Trophoblast cell (in vitro differentiated cells and primary cell): Measurements from ENCODE around the gene RNF150.

Experiments
- DNase-seq, 2 donors: peaks; one replicate each; pipeline ENCODE4 v3.0.0-alpha.2; 2016
- H2AFZ ChIP-seq: 2 replicates; pipeline ENCODE4 v1.6.1; 2013; ENCODE audit warnings: low read length, moderate library complexity, mild to moderate bottlenecking; ENCODE audit not compliant: insufficient read depth, poor library complexity
- H2AK5ac ChIP-seq: 2 replicates; pipeline ENCODE4 v1.6.1; 2013; ENCODE audit warnings: mild to moderate bottlenecking, low read length
- H2BK120ac ChIP-seq: 2 replicates; pipeline ENCODE4 v1.6.1; 2013; ENCODE audit warnings: low read length, mild to moderate bottlenecking, moderate library complexity; ENCODE audit not compliant: insufficient read depth, poor library complexity
- H2BK12ac ChIP-seq: 2 replicates; pipeline ENCODE4 v1.6.1; 2013; ENCODE audit warnings: mild to moderate bottlenecking, low read length, moderate library complexity
- H2BK5ac ChIP-seq: 2 replicates; pipeline ENCODE4 v1.6.1; 2013; ENCODE audit warnings: low read length, low read depth, moderate library complexity, mild to moderate bottlenecking; ENCODE audit not compliant: poor library complexity
- H3K14ac ChIP-seq: 2 replicates; pipeline ENCODE4 v1.6.1; 2013; ENCODE audit warnings: mild to moderate bottlenecking, low read length
- H3K18ac ChIP-seq: 2 replicates; pipeline ENCODE4 v1.6.1; 2013; ENCODE audit warnings: mild to moderate bottlenecking, low read length
- H3K23ac ChIP-seq: 2 replicates; pipeline ENCODE4 v1.6.1; 2013; ENCODE audit warnings: low read length
- H3K27ac ChIP-seq: 2 replicates; pipeline ENCODE4 v1.5.1; 2013; ENCODE audit warnings: low read depth, mild to moderate bottlenecking, inconsistent platforms, low read length, moderate library complexity
- H3K27me3 ChIP-seq: 2 replicates; pipeline ENCODE4 v1.6.1; 2013; ENCODE audit warnings: inconsistent platforms, mild to moderate bottlenecking, low read length, moderate library complexity; ENCODE audit not compliant: insufficient read depth
- H3K36me3 ChIP-seq, 2 experiments: 1 replicate in 1 of 2; 2 replicates in 1 of 2; pipeline ENCODE4 v1.6.1; 2013; ENCODE audit warnings: low read length in 2 of 2, mild to moderate bottlenecking in 2 of 2, moderate library complexity in 1 of 2; ENCODE audit not compliant: insufficient read depth in 2 of 2, control insufficient read depth in 1 of 2
- H3K4ac ChIP-seq: 2 replicates; pipeline ENCODE4 v1.6.1; 2013; ENCODE audit warnings: low read depth, mild to moderate bottlenecking, low read length, moderate library complexity
- H3K4me1 ChIP-seq, 2 experiments: 1 replicate in 1 of 2; 2 replicates in 1 of 2; pipeline ENCODE4 v1.6.1; 2013; ENCODE audit warnings: low read length in 2 of 2, mild to moderate bottlenecking in 2 of 2, moderate library complexity in 1 of 2; ENCODE audit not compliant: insufficient read depth in 2 of 2, control insufficient read depth in 1 of 2
- H3K4me2 ChIP-seq: 2 replicates; pipeline ENCODE4 v1.6.1; 2013; ENCODE audit warnings: inconsistent platforms, mild to moderate bottlenecking, low read length, moderate library complexity
- H3K4me3 ChIP-seq: 2 replicates; pipeline ENCODE4 v1.5.1; 2013; ENCODE audit warnings: mild to moderate bottlenecking, low read depth, low read length, inconsistent platforms
- H3K79me1 ChIP-seq: one replicate; pipeline ENCODE4 v1.6.1; 2013; ENCODE audit warnings: low read length
- H3K79me2 ChIP-seq: 2 replicates; pipeline ENCODE4 v1.6.1; 2013; ENCODE audit warnings: low read length, mild to moderate bottlenecking; ENCODE audit not compliant: control insufficient read depth, insufficient read depth, poor library complexity
- H3K9ac ChIP-seq: 2 replicates; pipeline ENCODE4 v1.6.1; 2013; ENCODE audit warnings: mild to moderate bottlenecking, low read length
- H3K9me3 ChIP-seq: 2 replicates; pipeline ENCODE4 v1.6.1; 2013; ENCODE audit warnings: low read depth, mild to moderate bottlenecking, control low read depth, inconsistent platforms, low read length; ENCODE audit not compliant: insufficient read depth
- H4K12ac ChIP-seq: 2 replicates; pipeline ENCODE4 v1.6.1; 2013; ENCODE audit warnings: low read depth, mild to moderate bottlenecking, low read length, moderate library complexity
- H4K8ac ChIP-seq: 2 replicates; pipeline ENCODE4 v1.6.1; 2013; ENCODE audit warnings: low read depth, mild to moderate bottlenecking, low read length, moderate library complexity
- H4K91ac ChIP-seq: one replicate; pipeline ENCODE4 v1.6.1; 2013; ENCODE audit warnings: low read depth, mild to moderate bottlenecking, low read length, moderate library complexity
- WGBS: extraction: QIAGEN DNeasy Blood & Tissue Kit; methylation state at CpG from one replicate; pipeline ENCODE4 v1.1.7; 2013; ENCODE audit warnings: missing lambda C conversion rate; ENCODE audit not compliant: insufficient read length, insufficient coverage; ENCODE audit errors: extremely low coverage; 5-methylcytosine and 5-hydroxymethylcytosine counted together

The RNF150 gene

GRCh38 chr4:141118381-141118780, 14.9 kb downstream of the RNF150 start:
- Histone ChIP-seq H3K79me2 (no peaks in the 10 kb centered on the region), H3K4me1 (no peaks in the 10 kb centered on the region), H3K4ac (no peak overlapping the region), H3K27ac (no peak overlapping the region), H3K4me3 (no peak overlapping the region), H2AK5ac (no peak overlapping the region), H3K79me1 (no peaks in the 10 kb centered on the region), H3K23ac (no peak overlapping the region), H3K9me3 (no peaks in the 10 kb centered on the region), H4K12ac (no peak overlapping the region), H3K18ac (no peak overlapping the region), H3K4me2 (no peak overlapping the region), H2AFZ (no peak overlapping the region), H3K36me3 (no peaks in the 10 kb centered on the region), H2BK5ac (no peak overlapping the region), H3K14ac (no peak overlapping the region), H3K9ac (no peak overlapping the region), H3K27me3 (no peaks in the 10 kb centered on the region), H4K8ac (no peak overlapping the region), H4K91ac (no peak overlapping the region), H2BK12ac (no peak overlapping the region), H2BK120ac (no peak overlapping the region)
- peak; percentile 76 to 89 for DNase-seq
- WGBS: no CpG with 5 or more reads among the region's 2 CpGs

- H3K4me2 ChIP-seq: no peak overlapping the region
- no CpG with 5 or more reads among the region's 1 CpG for WGBS
- no peak for DNase-seq
- no peak overlapping the region for H3K9ac ChIP-seq
- no peaks in the 10 kb centered on the region for H3K27me3 ChIP-seq
- no peak overlapping the region for H3K27ac ChIP-seq
- H3K23ac ChIP-seq: no peak overlapping the region
- no peak overlapping the region for H3K4ac ChIP-seq
- no peaks in the 10 kb centered on the region for H3K79me2 ChIP-seq
- no peak overlapping the region for H2BK5ac ChIP-seq
- no peak overlapping the region for H2AFZ ChIP-seq
- no peak overlapping the region for H3K14ac ChIP-seq
- H3K4me3 ChIP-seq: no peak overlapping the region
- no peak overlapping the region for H4K8ac ChIP-seq
- no peaks in the 10 kb centered on the region for H3K9me3 ChIP-seq
- no peak overlapping the region for H4K12ac ChIP-seq
- H2BK12ac ChIP-seq: no peak overlapping the region
- no peak overlapping the region for H4K91ac ChIP-seq
- no peak overlapping the region for H3K18ac ChIP-seq
- no peaks in the 10 kb centered on the region for H3K4me1 ChIP-seq
- H3K36me3 ChIP-seq: no peaks in the 10 kb centered on the region
- H2AK5ac ChIP-seq: no peak overlapping the region
- H2BK120ac ChIP-seq: no peak overlapping the region
- no peaks in the 10 kb centered on the region for H3K79me1 ChIP-seq
These were observed 15.3 kb downstream of the RNF150 start for GRCh38 chr4:141117935-141118334.

GRCh38 chr4:141109983-141110382, 23.3 kb downstream of the RNF150 start:
- Histone ChIP-seq H2AFZ (no peak overlapping the region), H3K9me3 (no peaks in the 10 kb centered on the region), H3K23ac (no peak overlapping the region), H3K18ac (no peak overlapping the region), H3K14ac (no peak overlapping the region), H3K4me3 (no peak overlapping the region), H2BK120ac (no peak overlapping the region), H4K91ac (no peak overlapping the region), H3K79me1 (no peaks in the 10 kb centered on the region), H3K4me2 (no peak overlapping the region), H2BK12ac (no peak overlapping the region), H3K36me3 (no peaks in the 10 kb centered on the region), H3K4ac (no peak overlapping the region), H3K27me3 (no peaks in the 10 kb centered on the region), H3K4me1 (no peaks in the 10 kb centered on the region), H3K27ac (no peak overlapping the region), H3K9ac (no peak overlapping the region), H2AK5ac (no peak overlapping the region), H3K79me2 (no peaks in the 10 kb centered on the region), H4K12ac (no peak overlapping the region), H4K8ac (no peak overlapping the region), H2BK5ac (no peak overlapping the region)
- DNase-seq: no peak
- WGBS: no CpG with 5 or more reads among the region's 4 CpGs

GRCh38 chr4:141107927-141108326, 25.3 kb downstream of the RNF150 start:
- Histone ChIP-seq H4K8ac (no peak overlapping the region), H3K9ac (no peak overlapping the region), H2BK120ac (no peak overlapping the region), H3K9me3 (no peaks in the 10 kb centered on the region), H4K12ac (no peak overlapping the region), H2AK5ac (no peak overlapping the region), H2BK5ac (no peak overlapping the region), H3K27me3 (no peaks in the 10 kb centered on the region), H3K79me2 (no peaks in the 10 kb centered on the region), H3K36me3 (no peaks in the 10 kb centered on the region), H3K23ac (no peak overlapping the region), H3K14ac (no peak overlapping the region), H2BK12ac (no peak overlapping the region), H3K27ac (no peak overlapping the region), H3K4me3 (no peak overlapping the region), H3K4ac (no peak overlapping the region), H4K91ac (no peak overlapping the region), H3K4me2 (no peak overlapping the region), H2AFZ (no peak overlapping the region), H3K4me1 (no peaks in the 10 kb centered on the region), H3K18ac (no peak overlapping the region), H3K79me1 (no peaks in the 10 kb centered on the region)
- no CpG with 5 or more reads among the region's 3 CpGs for WGBS
- DNase-seq: no peak
